ENCODE data around the gene ARHGAP15.

ARHGAP15 gene

GRCh38 chr2:143720095-143720664 lies 591.0 kb downstream of the ARHGAP15 start:
- no peak overlapping the region for H3K4me3 ChIP-seq (ENCODE audit: low read depth, low read length)
- TF ChIP-seq CTCF (IDR thresholded peaks at IDR 0.05; ENCODE audit: borderline replicate concordance, insufficient read depth, low read depth, low read length), result no peak

- H3K4me3 ChIP-seq (ENCODE audit: low read depth, low read length), result no peak overlapping the region
- no peak for TF ChIP-seq CTCF (IDR thresholded peaks at IDR 0.05; ENCODE audit: borderline replicate concordance, insufficient read depth, low read depth, low read length)
Measured at GRCh38 chr2:143725400-143725799, 596.2 kb downstream of the ARHGAP15 start.

DNA sequence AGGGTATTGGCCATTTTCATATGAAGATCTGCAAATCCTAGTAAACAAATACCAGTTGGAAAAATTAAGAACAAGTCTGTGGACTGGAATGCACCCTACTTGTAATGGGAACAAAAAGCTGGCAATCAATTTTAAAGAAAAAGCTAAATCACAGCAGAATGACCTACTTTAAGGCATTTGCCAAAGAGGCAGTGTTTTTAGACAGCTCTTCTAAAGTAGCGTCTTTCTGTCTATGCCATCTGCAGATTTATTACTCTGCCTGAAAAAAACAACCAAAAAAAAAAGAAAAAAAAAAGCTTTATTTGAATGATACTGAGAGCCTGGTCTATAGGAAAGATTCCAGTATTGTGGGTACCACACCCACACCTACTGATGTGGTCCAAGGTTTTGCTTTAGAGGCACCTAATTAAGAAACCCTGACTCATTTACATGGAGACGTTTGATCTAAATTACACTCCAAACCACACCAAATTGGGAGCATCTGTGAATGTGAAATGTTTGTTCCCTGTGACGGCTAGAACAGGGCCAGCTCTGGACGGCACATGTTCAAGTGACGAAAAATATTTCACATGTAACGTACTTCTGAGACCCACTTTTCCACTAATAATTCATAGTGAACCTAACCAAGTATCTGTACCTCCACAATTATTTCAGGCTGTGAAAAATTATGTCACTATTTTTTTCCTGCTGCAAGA lies 597.1 kb downstream of the ARHGAP15 start:
- TF ChIP-seq CTCF (IDR thresholded peaks at IDR 0.05; ENCODE audit: borderline replicate concordance, insufficient read depth, low read depth, low read length), result no peak
- H3K4me3 ChIP-seq (ENCODE audit: low read depth, low read length), result no peak overlapping the region

DNA sequence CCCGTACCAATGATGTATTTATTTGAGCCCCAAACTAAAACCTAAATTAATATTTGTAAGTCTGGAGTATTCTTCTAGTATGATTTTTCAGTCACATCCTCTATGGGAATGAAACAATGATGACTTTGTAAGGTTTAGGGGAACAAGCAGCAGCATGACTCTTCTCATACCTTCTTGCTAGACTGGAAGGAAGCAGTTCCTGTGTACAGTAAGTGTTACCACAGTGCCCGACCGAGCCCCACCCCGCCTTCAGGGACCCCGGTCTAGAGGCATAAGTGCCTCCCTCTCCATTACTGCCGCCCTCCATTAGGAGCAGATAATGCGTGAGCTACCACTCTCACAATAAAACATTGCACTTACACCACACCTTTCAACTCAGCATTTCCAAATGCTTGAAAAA lies 599.3 kb downstream of the ARHGAP15 start:
- no peak for TF ChIP-seq CTCF (IDR thresholded peaks at IDR 0.05; ENCODE audit: borderline replicate concordance, insufficient read depth, low read depth, low read length)
- no peak overlapping the region for H3K4me3 ChIP-seq (ENCODE audit: low read depth, low read length)

GRCh38 chr2:143729296-143729814 lies 600.1 kb downstream of the ARHGAP15 start:
- TF ChIP-seq CTCF (IDR thresholded peaks at IDR 0.05; ENCODE audit: borderline replicate concordance, insufficient read depth, low read depth, low read length), result no peak

DNA sequence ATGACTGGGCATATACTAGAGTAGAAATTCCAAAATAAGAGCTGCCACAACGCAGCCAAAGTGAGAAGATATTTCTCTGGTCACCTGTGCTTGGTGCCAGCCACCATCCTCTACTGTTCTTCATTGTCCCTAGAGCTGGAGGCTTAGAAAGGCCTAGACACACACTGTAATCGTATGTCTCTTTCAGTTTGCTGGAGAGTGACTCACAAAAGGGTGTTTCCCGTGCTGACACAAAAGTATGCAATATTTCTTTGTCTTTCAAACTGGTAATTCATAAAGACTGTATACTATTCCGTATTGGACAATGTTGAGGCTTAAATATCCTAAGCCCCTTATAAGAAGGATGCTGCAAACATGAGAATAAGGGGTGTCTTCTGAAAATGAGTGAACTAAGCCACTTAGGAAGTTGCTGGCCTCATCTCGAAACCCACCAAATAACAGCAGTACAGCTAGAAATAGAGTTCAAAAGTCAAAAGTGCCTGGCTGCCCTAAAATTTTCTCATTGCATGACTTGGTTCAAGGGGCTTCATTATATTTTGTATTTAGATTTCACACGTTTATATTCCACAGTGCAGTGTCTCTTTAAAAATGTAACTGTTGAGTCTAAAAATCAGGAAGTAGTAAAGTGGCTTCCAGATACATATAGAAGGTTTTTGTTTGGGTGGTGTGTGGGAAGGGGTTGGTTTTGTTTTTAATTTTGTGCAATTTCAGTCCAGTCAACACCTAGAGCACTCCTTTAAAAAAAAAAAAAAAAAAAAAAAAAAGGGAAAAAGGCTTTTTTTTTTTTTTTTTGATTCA lies 601.1 kb downstream of the ARHGAP15 start:
- H3K4me3 ChIP-seq (ENCODE audit: low read depth, low read length), result no peak overlapping the region
- no peak for TF ChIP-seq CTCF (IDR thresholded peaks at IDR 0.05; ENCODE audit: borderline replicate concordance, insufficient read depth, low read depth, low read length)

More at GRCh38 chr2:143729296-143729814, 600.1 kb downstream of the ARHGAP15 start:
- H3K4me3 ChIP-seq (ENCODE audit: low read depth, low read length), result no peak overlapping the region

Data from GM12875 (cell line).